Osteoblast (primary cell): ENCODE results near the gene TCIRG1. TPM values are rescaled to one million over a fixed set of nuclear protein-coding genes. Genes with fewer than 3 reads are reported as not detected.

ENCODE experiments used
- DNase-seq: peaks from one replicate; pipeline ENCODE4 v3.0.0; 2011; ENCODE audit warnings: low spot score, mixed read lengths; ENCODE audit not compliant: insufficient read length; ENCODE audit errors: missing footprints
- H2AFZ ChIP-seq: 2 replicates; pipeline ENCODE4 v1.6.0; 2011; ENCODE audit warnings: mild to moderate bottlenecking, low read length
- H3K27ac ChIP-seq: 2 replicates; pipeline ENCODE4 v1.5.1; 2011; ENCODE audit warnings: mild to moderate bottlenecking, low read depth, low read length, moderate library complexity
- H3K27me3 ChIP-seq: 2 replicates; pipeline ENCODE4 v1.6.0; 2012; ENCODE audit warnings: mild to moderate bottlenecking, control low read depth, inconsistent platforms, low read length, moderate library complexity; ENCODE audit not compliant: insufficient read depth
- H3K36me3 ChIP-seq: 2 replicates; pipeline ENCODE4 v1.5.1; 2011; ENCODE audit warnings: mild to moderate bottlenecking, low read length, control low read depth, moderate library complexity; ENCODE audit not compliant: insufficient read depth
- H3K4me1 ChIP-seq: 2 replicates; pipeline ENCODE4 v1.5.1; 2011; ENCODE audit warnings: mild to moderate bottlenecking, low read length, control low read depth, moderate library complexity; ENCODE audit not compliant: insufficient read depth
- H3K4me2 ChIP-seq: 2 replicates; pipeline ENCODE4 v1.6.0; 2011; ENCODE audit warnings: mild to moderate bottlenecking, low read length; ENCODE audit not compliant: insufficient read depth
- H3K4me3 ChIP-seq: fragments of 200-600 bp; sonication (generic); 3 replicates; pipeline ENCODE4 v1.5.1; 2012; ENCODE audit warnings: mild to moderate bottlenecking, low read length, inconsistent platforms; ENCODE audit not compliant: insufficient read depth
- H3K79me2 ChIP-seq: 2 replicates; pipeline ENCODE4 v1.6.0; 2012; ENCODE audit warnings: mild to moderate bottlenecking, low read length, control low read depth, inconsistent platforms; ENCODE audit not compliant: insufficient read depth
- H3K9me3 ChIP-seq: 2 replicates; pipeline ENCODE4 v1.5.1; 2011; ENCODE audit warnings: low read depth, low read length, control low read depth
- H4K20me1 ChIP-seq: 2 replicates; pipeline ENCODE4 v1.6.0; 2012; ENCODE audit warnings: mild to moderate bottlenecking, low read length, control low read depth; ENCODE audit not compliant: insufficient read depth
- CTCF ChIP-seq: IDR thresholded peaks from 2 replicates; pipeline ENCODE4 v1.5.1; 2011; ENCODE audit warnings: mild to moderate bottlenecking, low read depth, low read length, moderate library complexity; ENCODE audit errors: extremely low read depth
- total RNA-seq: library from RNA; depleted of rRNA; stranded (reverse); fragments of >200 nt; gene quantifications from 2 replicates; pipeline ENCODE4 v1.2.3, GENCODE V29; 2012

The TCIRG1 gene
- total RNA-seq, 1 donor, result 85.4 TPM

- no peak for TF ChIP-seq CTCF
- no peaks in the 10 kb centered on the region for H3K9me3 ChIP-seq
- no peak overlapping the region for H3K4me3 ChIP-seq
- H3K4me1 ChIP-seq, result no peaks in the 10 kb centered on the region
- H3K27ac ChIP-seq, result no peak overlapping the region
- no peaks in the 10 kb centered on the region for H3K79me2 ChIP-seq
- no peak overlapping the region for H2AFZ ChIP-seq
- H3K27me3 ChIP-seq, result no peaks in the 10 kb centered on the region
- no peak overlapping the region for H3K4me2 ChIP-seq
- H4K20me1 ChIP-seq, result peaks cover 3% of the 10 kb centered on the region
- DNase-seq, result no peak
- no peaks in the 10 kb centered on the region for H3K36me3 ChIP-seq
These were observed 44.7 kb downstream of the TCIRG1 start for GRCh38 chr11:68083517-68083916.

GRCh38 chr11:68089679-68090078 lies 50.9 kb downstream of the TCIRG1 start:
- H3K4me1 ChIP-seq, result no peaks in the 10 kb centered on the region
- no peaks in the 10 kb centered on the region for H3K27me3 ChIP-seq
- H2AFZ ChIP-seq, result no peak overlapping the region
- H3K27ac ChIP-seq, result no peak overlapping the region
- peaks cover 3% of the 10 kb centered on the region for H4K20me1 ChIP-seq
- peaks cover 5% of the 10 kb centered on the region for H3K79me2 ChIP-seq
- TF ChIP-seq CTCF, result no peak
- H3K9me3 ChIP-seq, result no peaks in the 10 kb centered on the region
- no peak for DNase-seq
- H3K4me3 ChIP-seq, result no peak overlapping the region
- H3K36me3 ChIP-seq, result no peaks in the 10 kb centered on the region
- H3K4me2 ChIP-seq, result no peak overlapping the region

- Histone ChIP-seq H3K27me3 (no peaks in the 10 kb centered on the region), H3K36me3 (no peaks in the 10 kb centered on the region), H3K27ac (no peak overlapping the region), H3K4me2 (no peak overlapping the region), H4K20me1 (peaks cover 3% of the 10 kb centered on the region), H2AFZ (no peak overlapping the region), H3K9me3 (no peaks in the 10 kb centered on the region), H3K4me1 (no peaks in the 10 kb centered on the region), H3K4me3 (no peak overlapping the region), H3K79me2 (peaks cover 5% of the 10 kb centered on the region)
- no peak for DNase-seq
- TF ChIP-seq CTCF, result no peak
These were observed 51.5 kb downstream of the TCIRG1 start for GRCh38 chr11:68090287-68090686.

GRCh38 chr11:68090706-68091105 lies 51.9 kb downstream of the TCIRG1 start:
- H2AFZ ChIP-seq, result no peak overlapping the region
- H3K4me1 ChIP-seq, result no peaks in the 10 kb centered on the region
- no peaks in the 10 kb centered on the region for H3K27me3 ChIP-seq
- TF ChIP-seq CTCF, result no peak
- H3K79me2 ChIP-seq, result peaks cover 5% of the 10 kb centered on the region
- no peak overlapping the region for H3K4me3 ChIP-seq
- H4K20me1 ChIP-seq, result peaks cover 3% of the 10 kb centered on the region
- H3K36me3 ChIP-seq, result no peaks in the 10 kb centered on the region
- H3K27ac ChIP-seq, result no peak overlapping the region
- H3K9me3 ChIP-seq, result no peaks in the 10 kb centered on the region
- no peak for DNase-seq
- no peak overlapping the region for H3K4me2 ChIP-seq
